GM23338 (cell line): Measurements from ENCODE around the gene GBX1.

Experiments
- CREB1 ChIP-seq: fragments of 250-450 bp; sonication (Bioruptor Pico); IDR thresholded peaks from 2 replicates; pipeline ENCODE4 v1.5.0; 2020; ENCODE audit warnings: low read depth, mild to moderate bottlenecking, moderate library complexity
- ETS1 ChIP-seq: IDR thresholded peaks from 2 replicates; pipeline ENCODE4 v1.6.1; 2016; ENCODE audit warnings: antibody characterized with exemption
- EZH2 ChIP-seq: fragments of 200-600 bp; sonication (generic); IDR thresholded peaks from one replicate; pipeline ENCODE4 v1.8.0; 2017; ENCODE audit warnings: antibody characterized with exemption, mild to moderate bottlenecking, low read depth; ENCODE audit not compliant: unreplicated experiment
- EZH2phosphoT487 ChIP-seq: fragments of 200-600 bp; sonication (generic); IDR thresholded peaks from one replicate; pipeline ENCODE4 v1.8.1; 2018; ENCODE audit warnings: antibody characterized with exemption; ENCODE audit not compliant: unreplicated experiment
- JUNB ChIP-seq: IDR thresholded peaks from one replicate; pipeline ENCODE4 v1.6.1; 2016; ENCODE audit warnings: antibody characterized with exemption; ENCODE audit not compliant: unreplicated experiment
- NANOG ChIP-seq: IDR thresholded peaks from 2 replicates; pipeline ENCODE4 v1.6.1; 2016; ENCODE audit warnings: antibody characterized with exemption, borderline replicate concordance
- POLR2AphosphoS5 ChIP-seq: IDR thresholded peaks from 2 replicates; pipeline ENCODE4 v1.6.1; 2016; ENCODE audit warnings: antibody characterized with exemption, low read depth
- STAT1 ChIP-seq: IDR thresholded peaks from one replicate; pipeline ENCODE4 v1.6.1; 2016; ENCODE audit warnings: antibody characterized with exemption; ENCODE audit not compliant: unreplicated experiment
- ZNF114 ChIP-seq: fragments of 250-450 bp; sonication (Bioruptor Pico); IDR thresholded peaks from 2 replicates; pipeline ENCODE4 v1.5.0; 2020; ENCODE audit warnings: mild to moderate bottlenecking, moderate library complexity
- ZNF331 ChIP-seq: fragments of 250-450 bp; sonication (Bioruptor Pico); IDR thresholded peaks from 2 replicates; pipeline ENCODE4 v1.5.0; 2020; ENCODE audit warnings: low read depth, mild to moderate bottlenecking, moderate library complexity
- TF ChIP-seq, protein P1 (sequence below), 2 experiments: fragments of 200-600 bp in 1 of 2; sonication (generic) in 1 of 2; conservative IDR thresholded peaks; 2 replicates each; pipeline versions ENCODE4 v1.5.1 to v1.6.1; 2016 to 2017; ENCODE audit warnings: antibody characterized with exemption in 2 of 2, low read depth in 2 of 2, mild to moderate bottlenecking in 2 of 2, moderate library complexity in 1 of 2
- TF ChIP-seq, protein P2 (sequence below): IDR thresholded peaks from one replicate; pipeline ENCODE4 v1.6.1; 2018; ENCODE audit warnings: antibody characterized with exemption; ENCODE audit not compliant: unreplicated experiment

DNA sequence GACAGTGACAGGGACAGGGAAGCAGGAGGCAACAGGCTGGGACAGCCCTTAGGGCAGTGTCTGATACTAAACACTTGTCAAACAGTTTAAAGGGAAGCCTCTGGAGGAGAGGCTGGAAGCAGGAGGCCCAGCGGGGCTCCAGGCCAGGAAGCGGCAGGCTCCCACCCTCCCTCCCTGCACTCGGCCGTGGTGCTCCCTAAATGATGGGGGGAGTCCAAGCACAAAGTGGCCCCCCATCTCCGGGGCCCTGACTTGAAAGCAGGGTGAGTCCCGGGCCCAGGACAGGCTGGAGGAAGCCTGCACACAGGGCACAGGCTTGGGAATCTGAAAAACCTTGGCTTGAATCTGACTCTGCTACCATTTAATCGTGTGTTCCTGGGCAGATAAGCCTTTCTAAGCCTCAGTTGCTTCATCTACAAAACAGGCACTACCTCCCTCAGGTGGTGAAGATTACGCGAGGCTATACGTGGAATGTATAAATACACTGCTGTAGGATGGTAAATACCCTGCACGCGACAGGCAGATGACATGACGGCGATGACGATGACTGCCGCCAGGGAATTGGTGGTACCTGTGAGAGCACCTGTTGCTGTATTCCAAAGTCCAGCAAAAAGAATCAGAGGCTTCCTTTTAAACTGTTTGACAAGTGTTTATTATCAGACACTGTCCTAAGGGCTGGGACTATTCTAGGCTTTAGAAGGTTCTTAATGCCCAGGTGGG lies 34.1 kb downstream of the GBX1 start:
- TF ChIP-seq POLR2AphosphoS5: no peak
- TF ChIP-seq, protein P1, sequence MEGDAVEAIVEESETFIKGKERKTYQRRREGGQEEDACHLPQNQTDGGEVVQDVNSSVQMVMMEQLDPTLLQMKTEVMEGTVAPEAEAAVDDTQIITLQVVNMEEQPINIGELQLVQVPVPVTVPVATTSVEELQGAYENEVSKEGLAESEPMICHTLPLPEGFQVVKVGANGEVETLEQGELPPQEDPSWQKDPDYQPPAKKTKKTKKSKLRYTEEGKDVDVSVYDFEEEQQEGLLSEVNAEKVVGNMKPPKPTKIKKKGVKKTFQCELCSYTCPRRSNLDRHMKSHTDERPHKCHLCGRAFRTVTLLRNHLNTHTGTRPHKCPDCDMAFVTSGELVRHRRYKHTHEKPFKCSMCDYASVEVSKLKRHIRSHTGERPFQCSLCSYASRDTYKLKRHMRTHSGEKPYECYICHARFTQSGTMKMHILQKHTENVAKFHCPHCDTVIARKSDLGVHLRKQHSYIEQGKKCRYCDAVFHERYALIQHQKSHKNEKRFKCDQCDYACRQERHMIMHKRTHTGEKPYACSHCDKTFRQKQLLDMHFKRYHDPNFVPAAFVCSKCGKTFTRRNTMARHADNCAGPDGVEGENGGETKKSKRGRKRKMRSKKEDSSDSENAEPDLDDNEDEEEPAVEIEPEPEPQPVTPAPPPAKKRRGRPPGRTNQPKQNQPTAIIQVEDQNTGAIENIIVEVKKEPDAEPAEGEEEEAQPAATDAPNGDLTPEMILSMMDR (conservative IDR thresholded peaks at IDR 0.05; ENCODE audit: low read depth in 2 of 2): no peak
- TF ChIP-seq CREB1: no peak
- no peak for TF ChIP-seq EZH2phosphoT487
- no peak for TF ChIP-seq EZH2
- TF ChIP-seq, protein P2, sequence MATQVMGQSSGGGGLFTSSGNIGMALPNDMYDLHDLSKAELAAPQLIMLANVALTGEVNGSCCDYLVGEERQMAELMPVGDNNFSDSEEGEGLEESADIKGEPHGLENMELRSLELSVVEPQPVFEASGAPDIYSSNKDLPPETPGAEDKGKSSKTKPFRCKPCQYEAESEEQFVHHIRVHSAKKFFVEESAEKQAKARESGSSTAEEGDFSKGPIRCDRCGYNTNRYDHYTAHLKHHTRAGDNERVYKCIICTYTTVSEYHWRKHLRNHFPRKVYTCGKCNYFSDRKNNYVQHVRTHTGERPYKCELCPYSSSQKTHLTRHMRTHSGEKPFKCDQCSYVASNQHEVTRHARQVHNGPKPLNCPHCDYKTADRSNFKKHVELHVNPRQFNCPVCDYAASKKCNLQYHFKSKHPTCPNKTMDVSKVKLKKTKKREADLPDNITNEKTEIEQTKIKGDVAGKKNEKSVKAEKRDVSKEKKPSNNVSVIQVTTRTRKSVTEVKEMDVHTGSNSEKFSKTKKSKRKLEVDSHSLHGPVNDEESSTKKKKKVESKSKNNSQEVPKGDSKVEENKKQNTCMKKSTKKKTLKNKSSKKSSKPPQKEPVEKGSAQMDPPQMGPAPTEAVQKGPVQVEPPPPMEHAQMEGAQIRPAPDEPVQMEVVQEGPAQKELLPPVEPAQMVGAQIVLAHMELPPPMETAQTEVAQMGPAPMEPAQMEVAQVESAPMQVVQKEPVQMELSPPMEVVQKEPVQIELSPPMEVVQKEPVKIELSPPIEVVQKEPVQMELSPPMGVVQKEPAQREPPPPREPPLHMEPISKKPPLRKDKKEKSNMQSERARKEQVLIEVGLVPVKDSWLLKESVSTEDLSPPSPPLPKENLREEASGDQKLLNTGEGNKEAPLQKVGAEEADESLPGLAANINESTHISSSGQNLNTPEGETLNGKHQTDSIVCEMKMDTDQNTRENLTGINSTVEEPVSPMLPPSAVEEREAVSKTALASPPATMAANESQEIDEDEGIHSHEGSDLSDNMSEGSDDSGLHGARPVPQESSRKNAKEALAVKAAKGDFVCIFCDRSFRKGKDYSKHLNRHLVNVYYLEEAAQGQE: no peak
- TF ChIP-seq ETS1: no peak
- TF ChIP-seq JUNB: no peak
- no peak for TF ChIP-seq STAT1
- TF ChIP-seq NANOG: no peak
- TF ChIP-seq ZNF331 (CRISPR knock-in tag): no peak
- no peak for TF ChIP-seq ZNF114
